ENCODE results near the gene TSPYL4.

DNA sequence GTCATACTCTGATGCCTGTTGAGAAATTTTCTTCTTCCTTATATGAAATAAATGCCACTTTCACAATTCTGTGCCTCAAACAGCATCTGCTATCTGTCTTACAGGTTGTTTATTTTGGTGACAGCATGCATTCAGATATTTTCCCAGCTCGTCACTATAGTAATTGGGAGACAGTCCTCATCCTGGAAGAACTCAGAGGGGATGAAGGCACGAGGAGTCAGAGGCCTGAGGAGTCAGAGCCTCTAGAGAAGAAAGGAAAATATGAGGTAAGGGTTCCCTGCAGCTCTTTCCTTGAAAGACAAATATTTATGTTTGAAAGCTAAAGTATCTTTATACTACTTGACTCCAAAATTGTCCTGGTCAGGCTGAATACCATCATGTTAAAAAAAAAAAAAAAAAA lies 15.8 kb downstream of the TSPYL4 start:
- TF ChIP-seq, protein P1, sequence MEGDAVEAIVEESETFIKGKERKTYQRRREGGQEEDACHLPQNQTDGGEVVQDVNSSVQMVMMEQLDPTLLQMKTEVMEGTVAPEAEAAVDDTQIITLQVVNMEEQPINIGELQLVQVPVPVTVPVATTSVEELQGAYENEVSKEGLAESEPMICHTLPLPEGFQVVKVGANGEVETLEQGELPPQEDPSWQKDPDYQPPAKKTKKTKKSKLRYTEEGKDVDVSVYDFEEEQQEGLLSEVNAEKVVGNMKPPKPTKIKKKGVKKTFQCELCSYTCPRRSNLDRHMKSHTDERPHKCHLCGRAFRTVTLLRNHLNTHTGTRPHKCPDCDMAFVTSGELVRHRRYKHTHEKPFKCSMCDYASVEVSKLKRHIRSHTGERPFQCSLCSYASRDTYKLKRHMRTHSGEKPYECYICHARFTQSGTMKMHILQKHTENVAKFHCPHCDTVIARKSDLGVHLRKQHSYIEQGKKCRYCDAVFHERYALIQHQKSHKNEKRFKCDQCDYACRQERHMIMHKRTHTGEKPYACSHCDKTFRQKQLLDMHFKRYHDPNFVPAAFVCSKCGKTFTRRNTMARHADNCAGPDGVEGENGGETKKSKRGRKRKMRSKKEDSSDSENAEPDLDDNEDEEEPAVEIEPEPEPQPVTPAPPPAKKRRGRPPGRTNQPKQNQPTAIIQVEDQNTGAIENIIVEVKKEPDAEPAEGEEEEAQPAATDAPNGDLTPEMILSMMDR (IDR thresholded peaks at IDR 0.05) = no peak
- TF ChIP-seq, protein P2, sequence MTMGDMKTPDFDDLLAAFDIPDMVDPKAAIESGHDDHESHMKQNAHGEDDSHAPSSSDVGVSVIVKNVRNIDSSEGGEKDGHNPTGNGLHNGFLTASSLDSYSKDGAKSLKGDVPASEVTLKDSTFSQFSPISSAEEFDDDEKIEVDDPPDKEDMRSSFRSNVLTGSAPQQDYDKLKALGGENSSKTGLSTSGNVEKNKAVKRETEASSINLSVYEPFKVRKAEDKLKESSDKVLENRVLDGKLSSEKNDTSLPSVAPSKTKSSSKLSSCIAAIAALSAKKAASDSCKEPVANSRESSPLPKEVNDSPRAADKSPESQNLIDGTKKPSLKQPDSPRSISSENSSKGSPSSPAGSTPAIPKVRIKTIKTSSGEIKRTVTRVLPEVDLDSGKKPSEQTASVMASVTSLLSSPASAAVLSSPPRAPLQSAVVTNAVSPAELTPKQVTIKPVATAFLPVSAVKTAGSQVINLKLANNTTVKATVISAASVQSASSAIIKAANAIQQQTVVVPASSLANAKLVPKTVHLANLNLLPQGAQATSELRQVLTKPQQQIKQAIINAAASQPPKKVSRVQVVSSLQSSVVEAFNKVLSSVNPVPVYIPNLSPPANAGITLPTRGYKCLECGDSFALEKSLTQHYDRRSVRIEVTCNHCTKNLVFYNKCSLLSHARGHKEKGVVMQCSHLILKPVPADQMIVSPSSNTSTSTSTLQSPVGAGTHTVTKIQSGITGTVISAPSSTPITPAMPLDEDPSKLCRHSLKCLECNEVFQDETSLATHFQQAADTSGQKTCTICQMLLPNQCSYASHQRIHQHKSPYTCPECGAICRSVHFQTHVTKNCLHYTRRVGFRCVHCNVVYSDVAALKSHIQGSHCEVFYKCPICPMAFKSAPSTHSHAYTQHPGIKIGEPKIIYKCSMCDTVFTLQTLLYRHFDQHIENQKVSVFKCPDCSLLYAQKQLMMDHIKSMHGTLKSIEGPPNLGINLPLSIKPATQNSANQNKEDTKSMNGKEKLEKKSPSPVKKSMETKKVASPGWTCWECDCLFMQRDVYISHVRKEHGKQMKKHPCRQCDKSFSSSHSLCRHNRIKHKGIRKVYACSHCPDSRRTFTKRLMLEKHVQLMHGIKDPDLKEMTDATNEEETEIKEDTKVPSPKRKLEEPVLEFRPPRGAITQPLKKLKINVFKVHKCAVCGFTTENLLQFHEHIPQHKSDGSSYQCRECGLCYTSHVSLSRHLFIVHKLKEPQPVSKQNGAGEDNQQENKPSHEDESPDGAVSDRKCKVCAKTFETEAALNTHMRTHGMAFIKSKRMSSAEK (CRISPR knock-in tag; IDR thresholded peaks at IDR 0.05; ENCODE audit: borderline replicate concordance) = no peak
- TF ChIP-seq E2F5 (CRISPR knock-in tag; IDR thresholded peaks at IDR 0.05) = no peak
- TF ChIP-seq TCF7 (CRISPR knock-in tag; IDR thresholded peaks at IDR 0.05; ENCODE audit: low read depth) = no peak
- no peak for TF ChIP-seq NR2C2 (CRISPR knock-in tag; IDR thresholded peaks at IDR 0.05)
- TF ChIP-seq FOXJ3 (CRISPR knock-in tag; IDR thresholded peaks at IDR 0.05; ENCODE audit: borderline replicate concordance) = no peak
- TF ChIP-seq EMX1 (CRISPR knock-in tag; IDR thresholded peaks at IDR 0.05) = no peak
- TF ChIP-seq ZBTB43 (CRISPR knock-in tag; IDR thresholded peaks at IDR 0.05) = no peak
- TF ChIP-seq ETV6 (CRISPR knock-in tag; IDR thresholded peaks at IDR 0.05) = no peak
- no peak for TF ChIP-seq E2F1 (CRISPR knock-in tag; IDR thresholded peaks at IDR 0.05)
- TF ChIP-seq, protein P3, sequence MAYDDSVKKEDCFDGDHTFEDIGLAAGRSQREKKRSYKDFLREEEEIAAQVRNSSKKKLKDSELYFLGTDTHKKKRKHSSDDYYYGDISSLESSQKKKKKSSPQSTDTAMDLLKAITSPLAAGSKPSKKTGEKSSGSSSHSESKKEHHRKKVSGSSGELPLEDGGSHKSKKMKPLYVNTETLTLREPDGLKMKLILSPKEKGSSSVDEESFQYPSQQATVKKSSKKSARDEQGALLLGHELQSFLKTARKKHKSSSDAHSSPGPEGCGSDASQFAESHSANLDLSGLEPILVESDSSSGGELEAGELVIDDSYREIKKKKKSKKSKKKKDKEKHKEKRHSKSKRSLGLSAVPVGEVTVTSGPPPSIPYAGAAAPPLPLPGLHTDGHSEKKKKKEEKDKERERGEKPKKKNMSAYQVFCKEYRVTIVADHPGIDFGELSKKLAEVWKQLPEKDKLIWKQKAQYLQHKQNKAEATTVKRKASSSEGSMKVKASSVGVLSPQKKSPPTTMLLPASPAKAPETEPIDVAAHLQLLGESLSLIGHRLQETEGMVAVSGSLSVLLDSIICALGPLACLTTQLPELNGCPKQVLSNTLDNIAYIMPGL (CRISPR knock-in tag; IDR thresholded peaks at IDR 0.05) = no peak
